ENCODE data around the gene DEAF1.

GRCh38 chr11:701741-702461 lies 6.9 kb upstream of the DEAF1 start:
- TF ChIP-seq CTCF (IDR thresholded peaks at IDR 0.05 in 2 of 3, conservative IDR thresholded peaks at IDR 0.05 in 1 of 3; ENCODE audit: borderline replicate concordance in 1 of 3, insufficient read depth in 1 of 3, low read depth in 2 of 3, low read length in 2 of 3) (no peak), EZH2 (IDR thresholded peaks at IDR 0.05) (no peak), EZH2phosphoT487 (IDR thresholded peaks at IDR 0.05; ENCODE audit: borderline replicate concordance) (no peak), ATF3 (IDR thresholded peaks at IDR 0.05) (no peak), REST (IDR thresholded peaks at IDR 0.05; ENCODE audit: low read depth) (no peak), POLR2A (IDR thresholded peaks at IDR 0.05; ENCODE audit: borderline replicate concordance, extremely low read depth, insufficient read depth, insufficient read length) (no peak), CEBPB (IDR thresholded peaks at IDR 0.05; ENCODE audit: low read depth) (no peak), POLR2AphosphoS5 (IDR thresholded peaks at IDR 0.05; ENCODE audit: low read depth, low read length) (no peak), RAD21 (IDR thresholded peaks at IDR 0.05; ENCODE audit: low read depth) (no peak), ZNF274 (IDR thresholded peaks at IDR 0.05; ENCODE audit: low read depth, low read length) (no peak), SIN3A (IDR thresholded peaks at IDR 0.05; ENCODE audit: low read depth) (no peak), JUND (IDR thresholded peaks at IDR 0.05) (no peak), YY1 (IDR thresholded peaks at IDR 0.05; ENCODE audit: extremely low read depth, insufficient replicate concordance, low read depth, low read length) (no peak)

Data from HCT116 (cell line).